Endometrium (tissue), 2 donors: ENCODE measurements around the gene ARHGAP29.

Source experiments
- FAIRE-seq: peaks from 2 replicates; lab custom pipeline; 2012; peaks lifted over from hg19 to GRCh38; lab: Jason Lieb, UNC
- donor health status: control.
- donor health status: control.

The ARHGAP29 gene

DNA sequence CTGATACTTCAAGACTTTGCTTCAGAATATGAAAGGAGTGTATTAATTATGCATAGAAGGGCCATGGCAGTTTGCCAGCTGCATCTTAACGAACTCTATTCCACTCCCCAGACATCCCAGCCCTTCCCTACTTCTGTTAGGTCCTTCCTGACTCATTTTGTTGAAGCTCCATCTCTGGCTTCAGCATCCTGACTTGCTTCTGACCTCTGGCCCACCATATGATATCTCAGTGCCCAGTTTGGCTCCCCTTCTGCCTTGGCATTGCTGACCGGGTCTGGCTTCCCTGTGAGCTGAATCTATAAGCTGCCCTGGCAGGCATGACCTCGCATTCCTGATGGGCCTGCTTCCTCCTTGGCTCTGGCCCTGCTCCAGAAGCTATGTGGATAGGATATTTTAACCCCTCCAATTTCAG is 27.6 kb upstream of the ARHGAP29 start:
- no peak for FAIRE-seq

DNA sequence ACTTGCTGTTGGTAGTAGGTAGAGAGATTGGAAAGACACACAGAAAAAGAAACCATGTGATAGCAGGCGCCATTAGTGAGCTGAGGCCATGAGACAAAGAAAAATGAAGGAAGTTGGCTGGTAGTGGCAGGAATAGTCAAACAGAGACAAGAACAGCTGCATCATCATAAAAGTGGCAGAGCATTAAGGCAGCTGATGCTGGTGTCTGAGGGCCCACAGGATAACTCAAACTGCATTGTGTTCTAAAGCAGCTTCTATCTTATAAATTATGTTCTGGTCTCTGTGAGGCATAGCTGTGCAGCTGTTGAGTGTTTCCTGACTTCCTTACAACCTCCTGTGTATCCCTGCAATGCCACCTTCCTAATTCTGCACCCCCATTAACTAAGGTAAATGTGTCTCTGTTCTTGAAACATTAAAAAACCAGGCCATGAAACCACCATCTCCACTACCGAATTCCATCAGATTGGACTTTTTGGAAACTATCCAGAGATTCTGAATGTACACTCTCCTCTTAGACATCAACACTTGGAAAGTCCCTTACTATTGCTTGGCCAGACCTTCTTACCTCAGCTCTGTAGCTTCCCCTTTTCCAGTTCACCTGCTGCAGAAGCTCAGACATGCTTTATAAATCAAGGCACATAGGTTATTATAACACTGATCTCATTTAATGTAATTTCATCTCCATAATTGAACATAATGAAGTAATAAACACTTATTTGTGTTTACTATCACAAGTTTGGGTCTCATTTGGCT is 23.4 kb upstream of the ARHGAP29 start:
- FAIRE-seq, result no peak

DNA sequence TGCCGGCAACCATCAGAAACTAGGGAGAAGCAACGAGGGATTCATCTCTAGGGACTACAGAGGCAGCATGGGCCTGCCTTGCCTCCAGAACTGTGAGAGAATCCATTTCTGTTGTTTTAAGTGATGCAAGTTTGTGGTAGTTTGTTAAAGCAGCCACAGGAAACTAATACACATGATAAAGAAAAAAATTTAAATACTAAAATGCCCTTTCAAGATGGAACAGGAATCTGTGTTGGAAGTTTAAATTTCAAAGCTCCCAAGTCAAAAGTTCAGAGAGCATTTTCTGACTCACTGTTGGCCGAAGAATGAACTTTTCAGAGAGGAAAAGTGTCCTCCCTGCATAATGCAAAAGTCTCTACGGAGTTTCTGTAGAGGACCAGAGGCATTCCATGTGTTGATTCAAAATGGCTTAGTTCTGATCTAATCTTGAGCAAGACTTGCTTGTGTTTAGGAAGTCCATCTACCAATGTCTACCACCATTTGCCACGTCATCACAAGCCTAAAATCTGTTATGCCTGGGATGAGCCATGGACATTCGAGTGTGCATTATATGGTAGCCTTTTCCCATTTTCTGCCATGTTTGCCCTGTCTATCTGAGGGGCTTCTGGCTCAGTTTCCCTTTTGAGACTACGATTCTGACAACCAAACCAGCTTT is 22.4 kb upstream of the ARHGAP29 start:
- FAIRE-seq, result no peak

DNA sequence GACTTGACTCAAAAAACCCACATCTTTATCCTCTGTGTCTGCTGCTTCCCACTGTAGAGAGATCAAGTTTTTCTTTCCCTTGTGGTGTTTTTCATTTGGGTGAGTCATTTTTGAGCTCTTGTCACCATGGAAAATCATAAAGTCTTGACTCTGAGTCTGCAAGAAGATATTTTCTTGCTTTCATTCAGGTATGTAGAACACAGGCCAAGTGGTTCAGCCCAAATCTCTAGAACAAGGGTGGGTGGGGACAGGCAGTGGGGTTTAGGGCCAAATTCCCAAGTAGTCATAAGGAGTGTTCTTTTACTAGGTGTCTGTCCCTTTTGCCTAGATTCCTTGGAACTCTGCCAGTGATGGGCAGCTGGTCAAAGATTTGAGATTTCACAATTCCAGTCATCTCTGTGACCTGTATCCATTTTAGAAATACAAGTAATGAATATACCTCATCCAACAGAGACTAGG is 21.5 kb upstream of the ARHGAP29 start:
- FAIRE-seq, result no peak

DNA sequence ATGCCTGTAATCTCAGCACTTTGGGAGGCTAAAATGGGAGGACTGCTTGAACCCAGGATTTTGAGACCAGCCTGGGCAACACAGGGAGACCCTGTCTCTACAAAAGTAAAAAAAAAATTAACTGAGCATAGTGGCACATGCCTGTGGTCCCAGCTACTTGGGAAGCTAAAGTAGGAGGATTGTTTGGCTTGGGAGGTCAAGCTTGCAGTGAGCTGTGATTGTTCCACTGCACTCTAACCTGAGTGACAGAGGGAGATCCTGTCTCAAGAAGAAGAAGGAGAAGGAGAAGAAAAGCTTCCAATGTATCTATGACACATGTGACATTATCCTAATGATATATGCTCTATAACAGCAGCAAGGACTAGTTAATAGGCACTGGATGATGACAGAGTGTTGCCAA is 20.1 kb upstream of the ARHGAP29 start:
- no peak for FAIRE-seq

DNA sequence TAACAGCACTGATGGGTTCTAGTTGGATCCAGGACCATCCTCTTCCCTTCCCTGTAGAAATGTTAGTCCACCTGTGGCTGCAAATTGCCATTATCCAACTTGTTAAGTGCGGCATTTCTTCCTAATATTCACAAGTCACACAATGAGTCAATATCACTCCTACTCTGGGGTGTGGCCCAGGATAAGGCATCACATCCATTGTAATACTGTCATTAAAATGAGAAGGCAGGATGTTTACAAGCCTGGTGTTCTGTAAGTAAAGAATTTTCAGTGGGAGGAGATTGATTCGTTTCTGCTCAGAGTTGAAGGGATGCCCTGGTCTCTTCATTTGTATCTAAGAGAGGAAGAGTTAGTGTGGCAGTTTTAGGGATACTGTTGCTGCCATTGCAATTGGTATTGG is 18.1 kb upstream of the ARHGAP29 start:
- no peak for FAIRE-seq

DNA sequence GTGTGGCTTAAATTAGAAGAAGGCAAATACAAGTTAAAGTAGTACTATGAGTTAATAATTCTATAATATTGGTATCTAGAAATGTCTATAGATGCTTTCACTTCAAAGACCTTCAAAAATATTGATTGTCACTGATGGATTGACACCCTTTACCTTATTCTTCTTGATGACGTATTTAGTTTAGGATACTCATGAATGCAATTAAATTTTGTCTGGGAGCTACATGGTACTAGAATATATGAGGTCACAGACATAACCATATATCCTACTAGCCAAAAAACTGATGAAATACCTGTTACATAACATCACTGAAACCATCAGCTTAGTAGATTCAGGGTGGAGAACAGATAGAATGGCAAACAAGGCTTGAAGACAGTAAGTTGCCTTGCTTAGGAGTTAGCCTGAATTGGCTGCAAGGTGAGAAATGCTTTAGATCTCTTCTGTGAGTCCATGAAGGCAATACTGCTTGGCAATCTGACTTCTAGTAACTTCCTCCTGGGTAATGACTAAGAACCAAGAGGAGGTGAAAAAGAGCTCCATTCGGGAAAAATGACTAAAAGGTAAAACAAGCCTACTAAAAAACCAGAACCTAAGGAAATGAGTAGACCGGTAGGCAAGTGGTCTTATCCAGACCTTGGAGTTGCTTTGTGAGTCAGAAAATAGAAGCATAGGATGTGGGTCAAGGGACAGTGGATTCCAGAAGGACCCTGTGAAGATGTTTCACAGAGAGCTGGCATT is 16.9 kb upstream of the ARHGAP29 start:
- FAIRE-seq, result no peak

DNA sequence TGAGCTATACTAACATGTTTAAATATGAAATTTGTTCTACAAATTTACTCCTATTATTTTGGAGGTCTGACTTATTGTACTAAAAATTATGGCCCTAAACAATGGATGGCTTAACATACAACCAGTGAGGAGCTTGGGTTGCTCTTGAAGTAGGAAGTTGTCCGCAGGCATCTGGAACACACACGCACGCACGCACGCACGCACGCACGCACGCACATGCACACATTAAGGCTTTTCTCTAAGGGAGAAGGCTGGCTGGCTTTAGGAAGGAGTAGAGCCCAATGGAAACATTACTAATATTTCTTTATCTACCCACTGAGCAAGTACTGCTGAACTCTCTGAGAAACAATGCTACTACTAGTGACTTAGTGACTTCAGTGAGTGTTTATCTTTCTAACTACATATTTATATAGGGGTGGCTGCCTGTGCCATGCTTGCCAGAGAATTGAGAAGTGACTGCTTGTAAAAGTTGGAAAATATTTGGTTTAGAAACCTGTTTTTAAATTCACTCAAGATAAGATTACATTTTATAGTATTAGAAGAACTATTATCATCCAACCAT is 16.2 kb upstream of the ARHGAP29 start:
- FAIRE-seq, result no peak

DNA sequence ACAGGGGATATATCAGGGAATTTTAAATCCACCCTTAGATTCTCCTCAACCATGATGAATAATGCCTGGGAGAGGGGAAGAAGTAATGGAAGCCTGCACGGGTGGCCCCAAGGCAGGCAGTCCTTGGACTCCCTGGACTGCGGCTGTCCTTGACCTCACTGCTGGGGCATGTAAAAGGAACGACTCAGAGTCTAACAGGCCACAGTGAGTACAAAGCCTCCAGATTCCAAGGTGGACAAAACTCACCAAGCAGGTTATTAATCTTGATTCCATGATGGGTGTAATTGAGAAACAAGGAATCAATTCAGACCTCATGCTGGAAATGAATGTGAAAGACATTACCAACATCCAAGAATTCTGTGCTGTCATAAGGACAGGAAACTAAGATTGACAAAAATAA is 13.0 kb upstream of the ARHGAP29 start:
- FAIRE-seq, result no peak

DNA sequence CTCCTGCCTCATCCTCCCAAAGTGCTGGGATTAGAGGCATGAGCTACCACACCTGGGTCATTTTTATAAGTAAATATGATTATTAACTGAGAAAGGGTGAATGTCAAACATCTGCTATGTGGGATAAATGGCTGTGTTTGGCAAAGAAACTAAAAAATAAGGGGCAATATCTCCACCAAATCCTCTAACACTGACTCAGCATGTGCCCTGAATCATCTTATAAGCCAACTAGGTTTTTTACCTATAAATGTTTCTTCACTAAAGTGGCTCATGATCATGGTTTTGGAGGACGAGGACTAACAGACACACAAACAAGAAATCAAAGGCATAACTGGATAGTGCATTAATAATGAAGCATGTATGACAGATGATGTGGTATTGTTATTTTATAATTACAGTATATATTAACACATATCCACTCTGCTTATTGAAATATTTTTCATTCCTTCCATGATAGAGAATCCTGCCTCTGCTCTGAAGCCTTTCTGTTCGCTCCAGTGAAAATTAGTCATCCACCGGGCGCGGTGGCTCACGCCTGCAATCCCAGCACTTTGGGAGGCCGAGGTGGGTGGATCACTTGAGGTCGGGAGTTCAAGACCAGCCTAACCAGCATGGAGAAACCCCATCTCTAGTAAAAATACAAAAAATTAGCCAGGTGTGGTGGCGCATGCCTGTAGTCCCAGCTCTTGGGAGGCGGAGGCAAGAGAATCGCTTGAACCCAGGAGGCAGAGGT is 11.7 kb upstream of the ARHGAP29 start:
- no peak for FAIRE-seq

DNA sequence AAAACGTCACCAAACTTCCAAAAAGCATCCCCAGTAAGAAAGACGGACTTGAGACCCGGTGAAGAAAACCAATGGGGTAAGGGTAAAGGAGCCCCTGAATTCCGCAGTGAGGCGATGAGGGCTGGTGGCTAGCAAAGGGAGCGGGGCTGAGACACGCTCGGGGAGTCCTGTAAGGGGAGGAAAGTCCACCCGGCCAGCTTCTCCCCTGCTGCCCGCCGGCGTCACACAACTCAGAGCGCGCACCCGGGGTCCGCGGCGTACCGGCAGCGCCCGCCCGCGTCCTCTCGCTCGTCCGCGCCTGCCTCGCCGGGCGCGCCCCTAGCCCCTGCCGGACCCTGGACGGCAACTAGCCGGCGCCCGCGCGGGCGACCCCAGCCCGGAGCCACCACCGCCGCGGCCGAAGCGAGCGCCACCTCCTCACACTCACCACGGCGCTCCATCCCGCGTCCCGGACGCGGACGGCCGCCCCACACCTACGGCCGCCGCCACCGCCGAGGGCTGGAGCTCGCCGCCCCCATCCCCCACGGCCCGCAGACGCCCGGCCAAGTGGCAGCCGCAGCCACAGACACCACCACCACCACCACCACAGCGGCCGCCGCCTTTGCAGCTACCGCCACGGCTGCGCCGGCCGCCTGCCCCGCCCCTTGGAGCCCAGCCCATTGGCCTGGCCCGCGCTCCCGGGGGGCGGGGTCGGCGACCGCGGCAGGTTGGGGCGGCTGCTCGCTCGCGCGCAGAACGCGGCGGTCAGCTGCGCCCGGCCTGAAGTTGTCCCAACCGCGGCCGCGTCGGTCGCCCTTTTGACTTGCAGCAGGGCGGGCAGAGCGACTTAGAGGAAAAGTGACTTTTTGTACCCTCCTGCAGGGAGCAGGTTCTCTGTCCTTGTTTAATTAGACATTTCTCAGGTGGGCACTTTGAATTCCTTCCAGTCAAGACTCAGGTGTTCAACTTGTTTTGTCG is 10.0 kb upstream of the ARHGAP29 start:
- no peak for FAIRE-seq

DNA sequence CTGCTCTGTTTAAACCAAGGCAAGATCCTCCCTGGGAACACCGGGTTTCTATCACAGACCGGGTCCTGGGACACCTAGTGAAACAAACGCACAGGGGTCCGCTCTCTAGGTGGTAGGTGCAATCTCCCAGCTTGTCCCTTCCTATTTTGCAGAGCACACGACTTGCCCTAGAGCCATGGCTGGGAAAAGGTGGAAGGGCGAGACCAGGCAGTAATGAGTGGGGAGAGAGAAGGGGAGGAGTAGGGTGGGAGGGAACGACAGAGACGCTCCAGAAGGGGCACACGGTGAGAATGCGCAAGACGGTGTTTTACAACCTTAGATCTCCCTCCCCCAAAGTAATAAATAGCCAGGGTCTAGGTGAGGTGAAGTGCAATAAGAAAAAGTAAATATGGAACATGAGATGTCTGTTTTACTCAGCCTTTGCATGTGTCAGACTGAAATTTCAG is 9.3 kb upstream of the ARHGAP29 start:
- no peak for FAIRE-seq

DNA sequence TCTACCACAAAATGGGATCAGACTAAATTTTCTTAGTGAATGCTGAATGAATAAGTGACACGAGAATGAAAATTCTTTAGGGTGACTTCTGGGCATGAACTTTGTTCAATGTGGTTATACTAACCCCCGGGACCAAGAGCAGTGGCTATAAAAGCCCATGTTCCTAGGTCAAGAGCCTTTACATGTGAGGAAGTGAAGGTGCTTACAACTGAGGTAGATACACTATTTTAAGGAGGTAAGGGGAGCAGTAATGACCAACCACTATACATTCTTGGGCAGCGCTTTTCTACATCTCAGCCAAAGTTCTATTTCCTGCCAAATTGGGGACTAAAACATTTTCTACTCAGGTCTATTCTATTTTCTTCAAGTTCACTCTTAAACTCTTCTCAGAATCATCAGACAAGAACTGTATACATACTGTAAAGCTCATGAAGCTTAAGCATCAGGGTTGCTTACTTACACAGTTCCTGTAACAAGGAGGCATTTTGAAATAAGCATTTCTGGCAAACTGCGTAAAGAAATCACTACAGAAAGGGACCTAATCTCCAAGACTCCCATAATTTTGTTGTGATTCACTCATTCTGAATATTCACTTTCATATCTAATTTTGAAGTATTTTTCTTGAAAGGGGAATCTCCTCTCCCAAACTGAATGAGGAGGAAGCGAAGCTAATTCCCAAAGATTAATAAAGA is 8.5 kb upstream of the ARHGAP29 start:
- no peak for FAIRE-seq

DNA sequence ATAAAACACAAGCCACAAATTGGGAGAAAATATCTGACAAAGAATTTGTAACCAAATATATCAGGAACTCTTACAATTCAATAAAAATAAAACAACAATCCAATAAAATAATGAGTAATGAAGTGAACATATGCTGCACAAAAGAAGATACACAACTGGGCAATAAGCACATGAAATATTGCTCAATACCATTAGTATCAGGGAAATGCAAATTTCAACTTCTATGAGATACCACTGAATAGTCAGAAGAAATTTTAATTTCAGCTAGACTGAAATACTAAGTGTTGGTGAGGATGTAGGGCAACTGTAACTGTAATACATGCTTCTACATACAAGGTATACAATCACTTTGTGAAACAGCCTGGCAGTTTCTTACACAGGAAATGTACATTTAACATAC is 7.4 kb upstream of the ARHGAP29 start:
- no peak for FAIRE-seq

DNA sequence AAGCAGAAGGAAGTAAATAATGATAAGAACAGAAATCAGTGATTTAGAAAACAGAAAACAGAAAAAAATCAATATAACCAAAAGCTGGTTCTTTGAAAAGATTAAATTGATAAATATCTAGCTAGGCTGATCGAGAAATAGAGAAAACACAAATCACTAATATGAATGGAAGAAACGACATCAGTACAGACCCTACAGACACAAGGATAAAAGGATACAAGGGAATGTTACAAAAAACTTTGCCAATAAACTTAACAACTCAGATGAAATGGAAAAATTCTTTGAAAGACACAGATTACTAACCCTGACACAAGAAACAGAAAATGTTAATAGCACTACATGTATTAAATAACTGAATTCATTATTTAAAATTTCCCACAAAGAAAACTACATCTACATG is 6.3 kb upstream of the ARHGAP29 start:
- no peak for FAIRE-seq

DNA sequence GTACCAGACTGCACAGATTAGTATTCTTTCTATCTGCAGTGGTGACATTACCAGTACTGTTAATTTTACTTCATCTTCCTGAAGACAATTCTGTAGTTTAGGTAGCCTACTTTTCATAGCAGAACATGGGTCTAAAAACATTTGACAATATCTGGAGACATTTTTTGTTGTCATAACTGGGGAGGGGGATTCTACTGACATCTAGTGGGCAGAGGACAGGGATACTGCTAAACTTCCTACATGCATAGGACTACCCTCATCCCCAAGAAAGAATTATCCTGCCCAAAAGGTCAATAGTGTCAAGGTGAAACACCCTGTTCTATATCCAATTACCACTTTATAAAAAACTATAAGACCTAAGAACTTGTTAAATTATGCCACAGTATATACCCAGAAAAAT is 3.4 kb upstream of the ARHGAP29 start:
- peak; percentile 12 for FAIRE-seq

DNA sequence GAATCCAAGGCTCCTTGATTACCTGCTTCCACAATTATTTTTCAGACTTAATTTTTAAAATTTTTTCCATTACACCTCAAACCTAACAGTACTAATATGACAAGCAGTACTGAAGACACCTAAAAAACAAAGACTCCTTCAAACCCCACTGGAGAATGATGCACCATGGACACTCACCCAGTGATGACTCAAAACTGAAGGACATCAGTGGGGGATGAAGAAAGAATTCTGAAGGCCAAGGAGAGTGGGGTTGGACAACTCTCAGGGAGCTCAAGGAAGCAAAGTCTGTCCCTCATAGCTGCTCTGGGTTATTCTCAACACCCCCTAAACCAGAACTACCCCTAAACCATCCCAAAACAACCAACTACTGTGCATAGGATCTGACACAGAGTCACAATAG is 2.4 kb upstream of the ARHGAP29 start:
- no peak for FAIRE-seq

DNA sequence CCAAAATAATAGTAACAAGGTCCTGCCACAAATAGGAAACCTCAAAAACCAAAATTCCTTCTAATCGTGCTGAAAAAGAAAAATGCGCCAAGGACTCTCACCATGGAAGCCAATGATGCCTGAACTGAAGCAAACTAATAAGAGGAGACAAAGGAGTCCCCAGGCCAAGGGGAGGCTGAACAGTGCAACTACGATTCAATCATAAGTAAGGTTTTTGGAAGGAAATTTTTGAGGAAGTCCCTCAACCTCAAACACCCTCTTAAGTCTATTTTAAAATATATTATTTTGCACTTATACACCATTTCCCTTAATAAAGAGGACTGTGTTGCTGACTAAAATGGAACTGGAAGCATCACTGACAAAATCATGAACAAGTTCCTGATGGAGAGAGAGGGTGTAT is 1.7 kb upstream of the ARHGAP29 start:
- no peak for FAIRE-seq

DNA sequence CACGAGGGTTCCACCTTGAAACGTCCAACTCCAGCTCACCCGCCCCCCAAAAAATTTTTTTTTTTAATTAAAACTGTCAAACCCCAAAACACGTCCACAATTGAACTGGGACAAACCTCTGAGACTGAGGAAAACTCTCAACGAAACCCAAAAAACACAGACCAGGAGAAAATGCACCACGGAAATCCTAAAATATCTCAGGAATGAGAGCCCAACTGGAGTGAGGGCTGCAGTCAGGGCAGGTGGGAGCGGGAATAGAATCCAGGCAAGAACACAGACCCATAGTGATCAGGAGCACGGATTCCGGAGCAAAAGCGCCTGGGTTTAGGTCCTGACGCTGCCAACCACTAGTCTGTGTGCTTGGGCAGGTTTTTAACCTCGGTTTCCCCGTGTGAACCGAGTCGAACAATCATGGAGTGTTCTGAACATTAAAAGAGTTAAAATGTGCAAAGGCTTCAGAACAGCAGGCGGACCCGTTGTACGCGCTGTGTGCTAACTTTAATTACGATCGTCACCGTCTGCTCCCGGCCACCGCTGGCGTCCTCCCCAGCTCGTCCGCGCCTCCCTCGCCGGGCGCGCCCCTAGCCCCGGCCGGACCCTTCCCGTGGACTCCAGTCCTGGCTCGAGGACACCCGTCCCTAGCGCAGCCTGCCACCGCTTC is 624 bp downstream of the ARHGAP29 start:
- FAIRE-seq, result no peak

DNA sequence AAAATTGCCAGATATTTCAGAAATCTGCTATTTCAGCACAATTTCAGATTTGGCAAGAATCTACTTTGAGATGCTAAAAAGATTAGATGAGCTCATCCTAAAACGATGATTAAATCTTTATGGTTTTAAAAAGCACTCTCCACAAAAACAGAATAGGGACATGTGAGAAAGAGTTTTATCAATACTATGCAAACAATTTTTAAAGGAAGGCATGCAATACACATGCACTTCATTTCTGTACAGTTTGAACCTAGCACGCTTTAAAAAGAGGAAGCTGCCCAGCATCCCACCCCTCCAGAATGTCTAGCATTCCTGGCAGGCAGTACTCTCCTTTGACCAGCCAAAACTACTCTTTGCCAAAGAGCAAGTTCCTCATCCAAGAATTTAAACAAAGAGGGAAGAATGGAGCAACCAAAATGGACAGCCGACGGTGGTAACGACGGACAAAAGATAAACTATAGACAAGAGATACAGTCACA is 1.3 kb downstream of the ARHGAP29 start:
- FAIRE-seq, result no peak
